ENCODE data around the gene EDN2. TPM values are rescaled to one million over a fixed set of nuclear protein-coding genes. Genes with fewer than 3 reads are reported as not detected.

EDN2 gene
- total RNA-seq, 5 donors from 2014 or later (not counting 1 experiment from before 2014, with no cell fraction given), result not detected

DNA sequence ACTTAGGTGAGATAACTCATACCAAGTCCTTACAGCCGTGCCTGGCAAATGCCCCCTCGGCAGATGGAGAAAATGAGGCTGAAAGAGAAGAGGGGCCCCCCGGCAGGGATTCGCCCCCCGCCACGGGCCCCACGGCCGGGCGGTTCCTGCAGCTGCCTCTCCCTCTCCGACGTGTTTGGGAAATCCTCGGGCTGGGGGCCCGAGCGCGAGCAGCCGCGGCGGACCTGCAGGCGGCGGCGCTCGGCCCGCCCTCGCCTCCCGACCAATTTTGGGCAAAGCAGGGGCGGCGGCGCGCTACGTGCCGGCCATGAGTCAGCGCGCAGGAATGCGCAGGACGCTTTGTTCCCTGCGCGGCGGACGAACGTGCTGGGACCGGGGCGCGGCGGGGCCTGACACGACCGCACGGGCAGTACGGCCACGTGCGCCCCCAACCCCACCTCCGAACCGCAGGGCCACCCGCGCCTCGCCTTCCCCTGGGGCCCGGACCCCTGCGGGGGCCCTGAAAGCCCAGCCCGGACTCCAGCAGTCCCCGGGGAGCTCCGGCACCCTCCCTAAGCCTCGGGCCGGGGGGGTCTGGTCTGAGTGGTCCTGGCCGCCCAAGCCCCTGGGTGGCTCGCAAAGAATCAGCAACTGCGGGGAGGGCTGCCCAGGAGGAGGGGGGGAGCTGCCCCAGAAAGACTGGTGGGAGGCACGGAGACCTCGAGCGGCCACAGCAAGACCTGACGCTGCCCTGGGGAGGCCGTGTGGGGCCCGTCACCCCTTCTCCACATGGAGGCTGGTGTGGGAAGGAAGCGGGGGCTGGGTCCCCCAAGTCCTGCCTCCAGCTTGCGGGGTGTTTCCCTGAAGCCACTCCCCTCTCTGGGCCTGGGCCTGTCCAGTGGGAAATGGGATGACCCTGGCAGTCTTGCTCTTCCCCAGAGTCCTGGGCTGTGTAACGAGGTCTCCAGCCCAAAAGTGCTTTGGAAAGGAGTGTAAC is 11.9 kb upstream of the EDN2 start:
- Mint-ChIP-seq H3K9me3 (no peaks in the 10 kb centered on the region), H3K36me3 (no peaks in the 10 kb centered on the region), H3K27ac (no peak overlapping the region), H3K4me3 (peak overlapping the region in 2 of 3 donors; percentile 52 to 55), H3K4me1 (peaks cover 0 to 9% (median 7%) of the 10 kb centered on the region in 3 donors), H3K27me3 (peaks cover 13 to 22% of the 10 kb centered on the region in 2 donors)
- ChIA-PET CTCF (no interaction called here), POLR2A (no interaction called here)
- Histone ChIP-seq H3K9me3 (no peaks in the 10 kb centered on the region), H3K4me3 (ENCODE audit: control insufficient read depth in 1 of 2, extremely low read depth in 1 of 2, low read length in 1 of 2) (peak overlapping the region; percentile 12 to 17), H3K36me3 (ENCODE audit: control insufficient read depth in 2 of 2, extremely low read depth in 1 of 2, insufficient read depth in 1 of 2, low read length in 1 of 2) (no peaks in the 10 kb centered on the region), H3K27ac (ENCODE audit: low read length) (no peak overlapping the region), H3K4me1 (ENCODE audit: control insufficient read depth in 1 of 2, extremely low read depth in 1 of 2, insufficient read depth in 2 of 2, low read length in 2 of 2) (peaks cover 0 to 11% of the 10 kb centered on the region in 2 experiments), H3K27me3 (replicated peaks in 1 of 2; ENCODE audit: control insufficient read depth in 2 of 2, extremely low read depth in 1 of 2, insufficient read depth in 2 of 2, low read length in 1 of 2) (peaks cover 0 to 37% of the 10 kb centered on the region in 2 experiments)
- DNase-seq (no peak), ATAC-seq (replicated peaks in 1 of 4) (peak in 3 of 4 experiments; percentile 26 to 43 (median 30))
- WGBS (ENCODE audit: insufficient coverage), result 6% methylated on average over 68 of the region's 74 CpGs

- Histone ChIP-seq H3K27me3 (replicated peaks in 1 of 2; ENCODE audit: control insufficient read depth in 2 of 2, extremely low read depth in 1 of 2, insufficient read depth in 2 of 2, low read length in 1 of 2) (peaks cover 0 to 39% of the 10 kb centered on the region in 2 experiments), H3K4me3 (ENCODE audit: control insufficient read depth in 1 of 2, extremely low read depth in 1 of 2, low read length in 1 of 2) (no peak overlapping the region), H3K4me1 (ENCODE audit: control insufficient read depth in 1 of 2, extremely low read depth in 1 of 2, insufficient read depth in 2 of 2, low read length in 2 of 2) (peaks cover 0 to 11% of the 10 kb centered on the region in 2 experiments), H3K36me3 (ENCODE audit: control insufficient read depth in 2 of 2, extremely low read depth in 1 of 2, insufficient read depth in 1 of 2, low read length in 1 of 2) (no peaks in the 10 kb centered on the region), H3K27ac (ENCODE audit: low read length) (no peak overlapping the region), H3K9me3 (no peaks in the 10 kb centered on the region)
- Mint-ChIP-seq H3K27ac (no peak overlapping the region), H3K4me3 (peak overlapping the region in 2 of 3 donors; percentile 27 to 55), H3K36me3 (no peaks in the 10 kb centered on the region), H3K9me3 (no peaks in the 10 kb centered on the region), H3K4me1 (peaks cover 0 to 9% (median 7%) of the 10 kb centered on the region in 3 donors), H3K27me3 (peaks cover 13 to 22% of the 10 kb centered on the region in 2 donors)
- ATAC-seq (replicated peaks in 1 of 4) (no peak), DNase-seq (no peak)
- ChIA-PET CTCF (no interaction called here), POLR2A (no interaction called here)
- 66% methylated on average over 17 of the region's 19 CpGs for WGBS (ENCODE audit: insufficient coverage)
These were observed 10.9 kb upstream of the EDN2 start for GRCh38 chr1:41495210-41495948.

GRCh38 chr1:41494351-41495209 is 10.1 kb upstream of the EDN2 start:
- peaks cover 17 to 25% of the 10 kb centered on the region in 2 donors for H3K27me3 Mint-ChIP-seq
- 82% methylated on average over 14 of the region's 17 CpGs for WGBS (ENCODE audit: insufficient coverage)
- H3K27ac ChIP-seq (ENCODE audit: low read length), result no peak overlapping the region
- DNase-seq (no peak), ATAC-seq (replicated peaks in 1 of 4) (no peak)
- H3K9me3 ChIP-seq, result no peaks in the 10 kb centered on the region
- H3K4me3 Mint-ChIP-seq, result peak overlapping the region in 1 of 3 donors; percentile 27
- no peaks in the 10 kb centered on the region for H3K9me3 Mint-ChIP-seq
- peaks cover 0 to 39% of the 10 kb centered on the region in 2 experiments for H3K27me3 ChIP-seq (replicated peaks in 1 of 2; ENCODE audit: control insufficient read depth in 2 of 2, extremely low read depth in 1 of 2, insufficient read depth in 2 of 2, low read length in 1 of 2)
- peaks cover 0 to 11% of the 10 kb centered on the region in 2 experiments for H3K4me1 ChIP-seq (ENCODE audit: control insufficient read depth in 1 of 2, extremely low read depth in 1 of 2, insufficient read depth in 2 of 2, low read length in 2 of 2)
- H3K27ac Mint-ChIP-seq, result no peak overlapping the region
- no peak overlapping the region for H3K4me3 ChIP-seq (ENCODE audit: control insufficient read depth in 1 of 2, extremely low read depth in 1 of 2, low read length in 1 of 2)
- peaks cover 0 to 9% (median 7%) of the 10 kb centered on the region in 3 donors for H3K4me1 Mint-ChIP-seq
- ChIA-PET POLR2A (no interaction called here), CTCF (no interaction called here)
- H3K36me3 Mint-ChIP-seq, result no peaks in the 10 kb centered on the region
- H3K36me3 ChIP-seq (ENCODE audit: control insufficient read depth in 2 of 2, extremely low read depth in 1 of 2, insufficient read depth in 1 of 2, low read length in 1 of 2), result no peaks in the 10 kb centered on the region

- H3K4me1 ChIP-seq (ENCODE audit: control insufficient read depth in 1 of 2, extremely low read depth in 1 of 2, insufficient read depth in 2 of 2, low read length in 2 of 2), result peaks cover 0 to 11% of the 10 kb centered on the region in 2 experiments
- Mint-ChIP-seq H3K9me3 (no peaks in the 10 kb centered on the region), H3K27me3 (peaks cover 19 to 29% of the 10 kb centered on the region in 2 donors), H3K27ac (no peak overlapping the region), H3K4me3 (no peak overlapping the region), H3K36me3 (no peaks in the 10 kb centered on the region), H3K4me1 (peaks cover 0 to 9% (median 7%) of the 10 kb centered on the region in 3 donors)
- no peak overlapping the region for H3K27ac ChIP-seq (ENCODE audit: low read length)
- H3K36me3 ChIP-seq (ENCODE audit: control insufficient read depth in 2 of 2, extremely low read depth in 1 of 2, insufficient read depth in 1 of 2, low read length in 1 of 2), result no peaks in the 10 kb centered on the region
- no peak overlapping the region for H3K4me3 ChIP-seq (ENCODE audit: control insufficient read depth in 1 of 2, extremely low read depth in 1 of 2, low read length in 1 of 2)
- POLR2A ChIA-PET, result no interaction called here
- ATAC-seq (replicated peaks in 1 of 4) (no peak), DNase-seq (no peak)
- CTCF ChIA-PET, result no interaction called here
- no CpG with 5 or more reads among the region's 9 CpGs for WGBS (ENCODE audit: insufficient coverage)
- H3K9me3 ChIP-seq, result no peaks in the 10 kb centered on the region
- peaks cover 0 to 42% of the 10 kb centered on the region in 2 experiments for H3K27me3 ChIP-seq (replicated peaks in 1 of 2; ENCODE audit: control insufficient read depth in 2 of 2, extremely low read depth in 1 of 2, insufficient read depth in 2 of 2, low read length in 1 of 2)
These were observed 9.3 kb upstream of the EDN2 start for GRCh38 chr1:41493626-41494350.

DNA sequence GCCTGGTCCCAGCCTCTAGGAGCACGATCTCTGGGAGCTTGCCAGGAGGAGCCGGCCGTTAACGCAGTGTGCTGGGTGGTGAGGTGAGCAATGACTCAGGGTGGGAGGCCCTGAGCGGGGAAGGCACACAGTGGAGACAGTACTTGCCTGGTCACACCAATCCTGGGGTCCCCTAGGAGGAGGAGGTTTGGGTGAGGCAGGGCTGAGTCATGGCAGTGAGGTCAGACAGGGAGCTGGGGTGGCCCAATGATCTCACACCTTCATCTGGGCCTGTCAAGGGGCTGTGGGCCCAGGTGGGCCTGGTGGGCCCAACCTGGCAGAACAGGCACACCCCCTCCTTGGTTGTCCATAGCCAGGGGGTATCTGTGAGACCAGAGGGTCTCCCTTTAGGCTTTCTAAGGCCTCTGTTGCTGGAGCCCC is 8.6 kb upstream of the EDN2 start:
- no peak overlapping the region for H3K4me3 Mint-ChIP-seq
- DNase-seq (no peak), ATAC-seq (replicated peaks in 1 of 4) (no peak)
- H3K36me3 ChIP-seq (ENCODE audit: control insufficient read depth in 2 of 2, extremely low read depth in 1 of 2, insufficient read depth in 1 of 2, low read length in 1 of 2), result no peaks in the 10 kb centered on the region
- ChIA-PET CTCF (no interaction called here), POLR2A (no interaction called here)
- peaks cover 0 to 9% (median 7%) of the 10 kb centered on the region in 3 donors for H3K4me1 Mint-ChIP-seq
- WGBS (ENCODE audit: insufficient coverage), result 96% methylated on average over 5 of the region's 5 CpGs
- no peaks in the 10 kb centered on the region for H3K9me3 Mint-ChIP-seq
- peaks cover 0 to 47% of the 10 kb centered on the region in 2 experiments for H3K27me3 ChIP-seq (replicated peaks in 1 of 2; ENCODE audit: control insufficient read depth in 2 of 2, extremely low read depth in 1 of 2, insufficient read depth in 2 of 2, low read length in 1 of 2)
- H3K4me3 ChIP-seq (ENCODE audit: control insufficient read depth in 1 of 2, extremely low read depth in 1 of 2, low read length in 1 of 2), result no peak overlapping the region
- peaks cover 0 to 11% of the 10 kb centered on the region in 2 experiments for H3K4me1 ChIP-seq (ENCODE audit: control insufficient read depth in 1 of 2, extremely low read depth in 1 of 2, insufficient read depth in 2 of 2, low read length in 2 of 2)
- no peaks in the 10 kb centered on the region for H3K9me3 ChIP-seq
- H3K27me3 Mint-ChIP-seq, result peaks cover 22 to 29% of the 10 kb centered on the region in 2 donors
- no peak overlapping the region for H3K27ac ChIP-seq (ENCODE audit: low read length)
- no peak overlapping the region for H3K27ac Mint-ChIP-seq
- no peaks in the 10 kb centered on the region for H3K36me3 Mint-ChIP-seq
